H1 (cell line): ENCODE results near the gene ATPAF2. TPM values are rescaled to one million over a fixed set of nuclear protein-coding genes. Genes with fewer than 3 reads are reported as not detected.

Experiments used
- CTCF ChIA-PET: fragments of 300-600 bp; sonication (Branson Sonifier 250); formaldehyde crosslinking; loops from one replicate; lab custom pipeline; 2021; ENCODE audit not compliant: partially characterized antibody; lab: Charles Lee
- POLR2A ChIA-PET: fragments of 300-600 bp; sonication (Branson Sonifier 250); formaldehyde crosslinking; loops from one replicate; lab custom pipeline; 2021; ENCODE audit warnings: inconsistent platforms; ENCODE audit not compliant: partially characterized antibody; lab: Charles Lee
- DNase-seq, 2 experiments: peaks; one replicate each; pipeline versions ENCODE4 v3.0.0 to v3.0.0-alpha.2; 2010 to 2022; ENCODE audit warnings: low spot score in 2 of 2, low read depth in 1 of 2, mixed read lengths in 1 of 2
- FAIRE-seq: peaks from 2 replicates; lab custom pipeline; 2011; peaks lifted over from hg19 to GRCh38; lab: Jason Lieb, UNC
- H2AFZ ChIP-seq: 2 replicates; pipeline ENCODE4 v1.8.1; 2012; ENCODE audit warnings: low read length, inconsistent platforms
- H2AK5ac ChIP-seq: 2 replicates; pipeline ENCODE4 v1.6.1; 2013; ENCODE audit warnings: low read depth, low read length
- H2BK120ac ChIP-seq: replicated peaks from 2 replicates; pipeline ENCODE3; 2013; ENCODE audit warnings: low read depth, low read length, inconsistent platforms
- H2BK12ac ChIP-seq: 2 replicates; pipeline ENCODE4 v1.6.1; 2013; ENCODE audit warnings: low read depth, low read length
- H2BK15ac ChIP-seq: 2 replicates; pipeline ENCODE4 v1.6.1; 2013; ENCODE audit warnings: low read length
- H2BK20ac ChIP-seq: 2 replicates; pipeline ENCODE4 v1.6.1; 2013; ENCODE audit warnings: low read length
- H2BK5ac ChIP-seq: 2 replicates; pipeline ENCODE4 v1.6.1; 2013; ENCODE audit warnings: low read depth, low read length
- H3K14ac ChIP-seq: 2 replicates; pipeline ENCODE4 v1.6.1; 2013; ENCODE audit warnings: inconsistent platforms; ENCODE audit not compliant: insufficient read length
- H3K18ac ChIP-seq: 2 replicates; pipeline ENCODE4 v1.6.1; 2013; ENCODE audit warnings: low read length; ENCODE audit errors: extremely low read depth
- H3K23ac ChIP-seq: 2 replicates; pipeline ENCODE4 v1.6.1; 2013; ENCODE audit warnings: inconsistent platforms; ENCODE audit not compliant: insufficient read length
- H3K23me2 ChIP-seq: 2 replicates; pipeline ENCODE4 v1.6.1; 2013; ENCODE audit warnings: low read depth, low read length
- H3K27ac ChIP-seq: 2 replicates; pipeline ENCODE4 v1.6.1; 2011; ENCODE audit warnings: low read depth, low read length, inconsistent platforms
- H3K27me3 ChIP-seq, 4 experiments: replicated peaks in 1 of 4; 1 replicate in 1 of 4; 2 replicates in 3 of 4; pipeline versions ENCODE4 v1.6.1 to v1.8.1; 2011 to 2013; ENCODE audit warnings: low read length in 3 of 4, mild to moderate bottlenecking in 3 of 4, inconsistent platforms in 2 of 4, mixed read lengths in 2 of 4, moderate library complexity in 1 of 4; ENCODE audit not compliant: control insufficient read depth in 3 of 4, insufficient read depth in 3 of 4; ENCODE audit errors: extremely low read depth in 1 of 4
- H3K36me3 ChIP-seq, 4 experiments: 2 replicates each; pipeline versions ENCODE4 v1.6.1 to v1.8.1; 2011 to 2013; ENCODE audit warnings: mild to moderate bottlenecking in 4 of 4, low read length in 3 of 4, moderate library complexity in 2 of 4, control low read depth in 1 of 4, inconsistent platforms in 1 of 4; ENCODE audit not compliant: insufficient read depth in 4 of 4, control insufficient read depth in 2 of 4
- H3K4ac ChIP-seq: replicated peaks from 2 replicates; pipeline ENCODE3; 2013; ENCODE audit warnings: low read length, low read depth, mixed read lengths, inconsistent platforms; ENCODE audit not compliant: insufficient read length
- H3K4me1 ChIP-seq, 4 experiments: replicated peaks in 1 of 4; 1 replicate in 1 of 4; 2 replicates in 3 of 4; pipeline versions ENCODE4 v1.6.1 to v1.8.1; 2011 to 2013; ENCODE audit warnings: low read length in 3 of 4, inconsistent platforms in 2 of 4, mixed read lengths in 1 of 4; ENCODE audit not compliant: insufficient read depth in 4 of 4, control insufficient read depth in 3 of 4
- H3K4me2 ChIP-seq, 2 experiments: 2 replicates each; pipeline versions ENCODE4 v1.6.1 to v1.8.1; 2011 to 2013; ENCODE audit warnings: low read depth in 2 of 2, low read length in 2 of 2, control low read depth in 1 of 2, inconsistent platforms in 1 of 2, mild to moderate bottlenecking in 1 of 2; ENCODE audit not compliant: insufficient read depth in 1 of 2
- H3K4me3 ChIP-seq, 4 experiments: fragments of 200-600, 300-600 bp in 1 of 4; sonication (generic), shearing (Covaris generic), sonication (Bioruptor Twin) in 1 of 4; 2 replicates each; pipeline versions ENCODE4 v1.5.1 to v1.8.1; 2011 to 2016; ENCODE audit warnings: low read length in 4 of 4, low read depth in 3 of 4, control low read depth in 2 of 4, inconsistent platforms in 2 of 4, mild to moderate bottlenecking in 2 of 4, mixed read lengths in 1 of 4, moderate library complexity in 1 of 4; ENCODE audit not compliant: insufficient read depth in 2 of 4; ENCODE audit errors: extremely low read depth in 1 of 4
- H3K56ac ChIP-seq: replicated peaks from 2 replicates; pipeline ENCODE3; 2013; ENCODE audit warnings: low read depth, mild to moderate bottlenecking, mixed read lengths, low read length, inconsistent platforms; ENCODE audit not compliant: insufficient read length
- H3K79me1 ChIP-seq: 2 replicates; pipeline ENCODE4 v1.6.1; 2013; ENCODE audit warnings: low read depth, low read length, control low read depth
- H3K79me2 ChIP-seq, 2 experiments: 2 replicates each; pipeline versions ENCODE4 v1.6.1 to v1.8.1; 2012 to 2013; ENCODE audit warnings: low read length in 2 of 2, mild to moderate bottlenecking in 2 of 2, inconsistent platforms in 1 of 2; ENCODE audit not compliant: insufficient read depth in 2 of 2, control insufficient read depth in 1 of 2
- H3K9ac ChIP-seq, 4 experiments: replicated peaks in 1 of 4; 1 replicate in 1 of 4; 2 replicates in 3 of 4; pipeline versions ENCODE4 v1.6.1 to v1.8.1; 2011 to 2013; ENCODE audit warnings: low read depth in 3 of 4, low read length in 3 of 4, control low read depth in 2 of 4, mild to moderate bottlenecking in 2 of 4, moderate library complexity in 2 of 4, inconsistent platforms in 1 of 4; ENCODE audit errors: extremely low read depth in 1 of 4
- H3K9me3 ChIP-seq, 2 experiments: 2 replicates each; pipeline versions ENCODE4 v1.6.1 to v1.8.1; 2012 to 2013; ENCODE audit warnings: mild to moderate bottlenecking in 2 of 2, moderate library complexity in 2 of 2, control low read depth in 1 of 2, inconsistent platforms in 1 of 2, low read depth in 1 of 2, low read length in 1 of 2, mixed read lengths in 1 of 2; ENCODE audit not compliant: insufficient read depth in 2 of 2
- H4K20me1 ChIP-seq, 2 experiments: replicated peaks in 1 of 2; 2 replicates each; pipeline versions ENCODE3 to v1.8.1; 2011 to 2013; ENCODE audit warnings: inconsistent platforms in 2 of 2, low read length in 2 of 2, mild to moderate bottlenecking in 1 of 2; ENCODE audit not compliant: insufficient read depth in 2 of 2, control insufficient read depth in 1 of 2
- H4K5ac ChIP-seq: 2 replicates; pipeline ENCODE4 v1.6.1; 2013; ENCODE audit warnings: low read length, low read depth, mixed read lengths, inconsistent platforms; ENCODE audit not compliant: insufficient read length
- H4K8ac ChIP-seq: 2 replicates; pipeline ENCODE4 v1.8.0; 2013; ENCODE audit warnings: mild to moderate bottlenecking, moderate library complexity, low read length, inconsistent platforms; ENCODE audit not compliant: insufficient read depth; ENCODE audit errors: extremely low read depth
- H4K91ac ChIP-seq: replicated peaks from 2 replicates; pipeline ENCODE3; 2013; ENCODE audit warnings: low read length, mixed read lengths, inconsistent platforms; ENCODE audit not compliant: insufficient read length
- HDAC2 ChIP-seq, 2 experiments: fragments of 300-600 bp in 1 of 2; sonication (generic) in 1 of 2; IDR thresholded peaks; 2 replicates each; pipeline ENCODE4 v1.6.1; 2011 to 2012; ENCODE audit warnings: low read depth in 2 of 2, low read length in 2 of 2, mild to moderate bottlenecking in 2 of 2, moderate library complexity in 2 of 2, borderline replicate concordance in 1 of 2, inconsistent platforms in 1 of 2
- MAFK ChIP-seq: IDR thresholded peaks from 2 replicates; pipeline ENCODE4 v1.6.1; 2012; ENCODE audit warnings: low read depth, mild to moderate bottlenecking, improper control_type of control experiment, low read length
- RNF2 ChIP-seq: fragments of 200-900, 300-1000 bp; sonication (generic); IDR thresholded peaks from 2 replicates; pipeline ENCODE4 v1.7.1; 2016; ENCODE audit warnings: borderline replicate concordance, low read depth, mild to moderate bottlenecking, antibody characterized with exemption, low read length; ENCODE audit not compliant: poor library complexity, severe bottlenecking; ENCODE audit errors: missing control alignments
- TCF12 ChIP-seq: IDR thresholded peaks from 2 replicates; pipeline ENCODE4 v1.6.1; 2011; ENCODE audit warnings: low read depth, mild to moderate bottlenecking, low read length
- YY1 ChIP-seq: IDR thresholded peaks from 2 replicates; pipeline ENCODE4 v1.6.1; 2011; ENCODE audit warnings: low read depth, mild to moderate bottlenecking, low read length
- WGBS, 2 experiments: shearing (Covaris generic) in 1 of 2; methylation state at CpG; one replicate each; pipeline versions ENCODE4 v1.1.6 to v1.1.7; 2013 to 2015; ENCODE audit warnings: low lambda C conversion rate in 2 of 2, mixed read lengths in 2 of 2, inconsistent platforms in 1 of 2, low coverage in 1 of 2, missing lambda C conversion rate in 1 of 2; ENCODE audit not compliant: insufficient replicate concordance in 2 of 2, insufficient coverage in 1 of 2, insufficient read length in 1 of 2; ENCODE audit errors: extremely low coverage in 1 of 2, missing lambda C conversion rate in 1 of 2; 5-methylcytosine and 5-hydroxymethylcytosine counted together
- polyA plus RNA-seq, 7 experiments: library from polyadenylated mRNA; depleted of rRNA in 3 of 7; stranded (reverse) in 5 of 7; unstranded in 2 of 7; fragments of >200 nt in 5 of 7; fragments of 200-250 nt in 2 of 7; gene quantifications; 1 replicate in 5 of 7; 2 replicates in 1 of 7; 4 replicates in 1 of 7; pipeline versions ENCODE4 v1.2.1 to v1.2.3, GENCODE V29; 2011 to 2013; ENCODE audit warnings: missing spikeins in 2 of 7, mixed read lengths in 2 of 7
- total RNA-seq: library from RNA; stranded (reverse); fragmentation: NEBNext Ultra II Directional; extraction: Animal tissue kit (Norgen Biotek cat#: 25700); gene quantifications from 2 replicates; pipeline ENCODE4 v1.2.1, GENCODE V29; 2021

ATPAF2 gene
- total and polyA plus RNA-seq, 2 of the 8 experiments (the other 6 are each of a cell fraction or from before 2014, with no cell fraction given): 19.6 to 22.9 TPM

DNA sequence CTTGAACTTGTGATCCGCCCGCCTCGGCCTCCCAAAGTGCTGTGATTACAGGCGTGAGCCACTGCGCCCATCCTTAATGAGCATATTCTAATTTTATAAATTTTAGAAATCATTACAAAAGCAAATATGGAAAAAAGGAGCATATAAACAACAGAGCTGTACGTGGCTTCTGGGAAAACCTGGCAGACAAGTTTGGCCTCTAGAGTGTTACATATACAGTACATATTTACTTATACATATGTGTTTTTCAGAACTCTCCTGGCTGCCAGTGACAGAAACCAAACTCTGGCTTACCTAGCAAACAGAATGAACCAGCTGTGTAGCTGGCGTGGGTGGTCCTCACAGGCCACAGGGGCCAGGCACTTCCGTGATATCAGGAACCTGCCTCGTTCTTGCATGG lies 56.2 kb downstream of the ATPAF2 start:
- no peak overlapping the region for H2BK20ac ChIP-seq
- no peak overlapping the region for H4K8ac ChIP-seq
- POLR2A ChIA-PET: interaction anchor here (0.7 kb wide), 1 partner anchor 583 kb away, joined by 3 read pairs; no protein-coding TSS in a partner anchor
- H3K56ac ChIP-seq: no peak overlapping the region
- no peaks in the 10 kb centered on the region for H3K23me2 ChIP-seq
- H3K4me2 ChIP-seq: no peak overlapping the region
- no peak overlapping the region for H4K5ac ChIP-seq
- H3K27me3 ChIP-seq: no peaks in the 10 kb centered on the region
- H4K20me1 ChIP-seq: no peaks in the 10 kb centered on the region
- no peak overlapping the region for H2AFZ ChIP-seq
- no peak overlapping the region for H2BK12ac ChIP-seq
- no peak overlapping the region for H3K4ac ChIP-seq
- no peak overlapping the region for H3K23ac ChIP-seq
- DNase-seq (no peak), FAIRE-seq (no peak)
- no peaks in the 10 kb centered on the region for H3K9me3 ChIP-seq
- H3K36me3 ChIP-seq: no peaks in the 10 kb centered on the region
- H3K14ac ChIP-seq: no peak overlapping the region
- CTCF ChIA-PET: interaction anchor here (0.6 to 5.4 kb wide), 6 partner anchors 11 to 158 kb away, joined by 3 to 42 read pairs (median 5); no protein-coding TSS in a partner anchor
- no peak overlapping the region for H2BK5ac ChIP-seq
- H4K91ac ChIP-seq: no peak overlapping the region
- no peaks in the 10 kb centered on the region; a peak in 1 of 7 replicates for H3K4me1 ChIP-seq
- 96% methylated on average over 9 of the region's 9 CpGs; no CpG with 5 or more reads in 1 of the 2 experiments for WGBS, 2 experiments
- H2AK5ac ChIP-seq: no peak overlapping the region
- no peak overlapping the region for H2BK15ac ChIP-seq
- H3K79me1 ChIP-seq: no peaks in the 10 kb centered on the region
- H3K9ac ChIP-seq: no peak overlapping the region
- no peaks in the 10 kb centered on the region for H3K79me2 ChIP-seq
- H3K4me3 ChIP-seq: no peak overlapping the region
- H3K18ac ChIP-seq: no peak overlapping the region
- H3K27ac ChIP-seq: no peak overlapping the region
- H2BK120ac ChIP-seq: no peak overlapping the region
- TF ChIP-seq TCF12 (no peak), HDAC2 (IDR thresholded peaks at IDR 0.05; ENCODE audit: borderline replicate concordance in 1 of 2, low read depth in 2 of 2, low read length in 2 of 2) (no peak), MAFK (no peak), RNF2 (no peak), YY1 (no peak)
